OCI-LY7 (cell line): ENCODE measurements around the gene TMPRSS4.

ENCODE experiments used
- EZH2phosphoT487 ChIP-seq: fragments of 200-600 bp; sonication (generic); IDR thresholded peaks from 2 replicates; pipeline ENCODE4 v1.6.1; 2018; ENCODE audit warnings: low read depth, borderline replicate concordance, mild to moderate bottlenecking, mixed run types, antibody characterized with exemption, low read length, moderate library complexity, mixed read lengths
- TF ChIP-seq, protein P1 (sequence below): fragments of 200-600 bp; sonication (generic); conservative IDR thresholded peaks from 2 replicates; pipeline ENCODE4 v1.5.1; 2014; ENCODE audit warnings: mild to moderate bottlenecking, antibody characterized with exemption, low read length, moderate library complexity, mixed read lengths

DNA sequence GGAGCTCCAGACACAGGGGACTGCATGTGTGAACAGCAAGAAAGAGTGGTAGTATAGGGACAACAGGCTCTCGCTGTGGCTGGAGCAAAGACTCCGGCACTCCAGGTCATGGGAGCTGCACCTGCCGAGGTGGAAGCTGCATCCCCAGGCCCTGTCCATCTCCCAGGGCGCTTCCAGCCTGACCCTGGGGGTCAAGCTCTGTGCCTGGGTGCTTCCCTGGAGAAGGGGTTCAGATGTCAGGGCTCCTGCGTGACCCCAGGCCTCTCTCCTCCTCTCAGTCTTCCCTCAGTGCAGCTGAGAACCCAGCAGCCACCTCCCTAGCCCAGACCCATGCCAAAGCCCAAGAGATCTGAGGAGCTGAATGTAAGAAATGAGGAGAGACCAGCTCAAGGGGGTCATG lies 3.4 kb downstream of the TMPRSS4 start:
- TF ChIP-seq, protein P1, sequence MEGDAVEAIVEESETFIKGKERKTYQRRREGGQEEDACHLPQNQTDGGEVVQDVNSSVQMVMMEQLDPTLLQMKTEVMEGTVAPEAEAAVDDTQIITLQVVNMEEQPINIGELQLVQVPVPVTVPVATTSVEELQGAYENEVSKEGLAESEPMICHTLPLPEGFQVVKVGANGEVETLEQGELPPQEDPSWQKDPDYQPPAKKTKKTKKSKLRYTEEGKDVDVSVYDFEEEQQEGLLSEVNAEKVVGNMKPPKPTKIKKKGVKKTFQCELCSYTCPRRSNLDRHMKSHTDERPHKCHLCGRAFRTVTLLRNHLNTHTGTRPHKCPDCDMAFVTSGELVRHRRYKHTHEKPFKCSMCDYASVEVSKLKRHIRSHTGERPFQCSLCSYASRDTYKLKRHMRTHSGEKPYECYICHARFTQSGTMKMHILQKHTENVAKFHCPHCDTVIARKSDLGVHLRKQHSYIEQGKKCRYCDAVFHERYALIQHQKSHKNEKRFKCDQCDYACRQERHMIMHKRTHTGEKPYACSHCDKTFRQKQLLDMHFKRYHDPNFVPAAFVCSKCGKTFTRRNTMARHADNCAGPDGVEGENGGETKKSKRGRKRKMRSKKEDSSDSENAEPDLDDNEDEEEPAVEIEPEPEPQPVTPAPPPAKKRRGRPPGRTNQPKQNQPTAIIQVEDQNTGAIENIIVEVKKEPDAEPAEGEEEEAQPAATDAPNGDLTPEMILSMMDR, result no peak
- no peak for TF ChIP-seq EZH2phosphoT487
